Fibroblast of mammary gland (primary cell): ENCODE data around the gene EXOC4.

Experiments used
- DNase-seq: peaks from one replicate; pipeline ENCODE4 v3.0.0-alpha.2; 2010; ENCODE audit warnings: low read depth
- H3K4me3 ChIP-seq: 2 replicates; pipeline ENCODE4 v1.5.1; 2011; ENCODE audit warnings: low read depth, mild to moderate bottlenecking, low read length, moderate library complexity; ENCODE audit not compliant: control insufficient read depth
- TF ChIP-seq, protein P1 (sequence below): conservative IDR thresholded peaks from 2 replicates; pipeline ENCODE4 v1.5.1; 2011; ENCODE audit warnings: low read depth, low read length, inconsistent platforms; ENCODE audit not compliant: control insufficient read depth, insufficient read depth

The EXOC4 gene

DNA sequence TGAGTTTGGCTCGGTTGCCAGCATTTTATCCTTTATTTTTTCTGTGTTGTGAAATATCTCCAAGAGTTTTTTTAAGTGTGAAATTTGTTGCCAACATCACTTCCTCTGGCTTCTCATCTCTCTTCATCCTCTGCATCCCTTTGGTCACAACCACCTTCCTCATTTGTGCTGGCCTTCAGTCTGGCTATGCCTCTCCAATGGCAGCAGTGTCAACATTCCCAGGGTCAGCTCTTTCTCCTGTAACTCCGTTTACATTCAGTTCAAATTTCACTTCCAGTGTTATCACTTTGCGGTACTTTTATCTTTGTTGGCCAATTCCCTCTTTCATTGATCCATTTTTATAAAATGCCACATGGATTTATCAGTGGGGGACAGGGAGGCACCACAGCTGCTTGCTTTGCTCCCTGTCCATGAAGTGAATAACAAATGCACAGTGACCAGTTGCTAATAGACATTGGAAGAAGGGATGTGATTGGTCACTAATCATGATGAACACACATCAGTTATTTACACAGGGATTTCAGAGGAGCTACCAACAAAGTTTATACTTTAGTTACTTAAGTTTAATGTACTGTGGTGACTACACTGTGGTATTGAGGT, 562.8 kb downstream of the EXOC4 start:
- DNase-seq: no peak
- H3K4me3 ChIP-seq: no peak overlapping the region
- TF ChIP-seq, protein P1, sequence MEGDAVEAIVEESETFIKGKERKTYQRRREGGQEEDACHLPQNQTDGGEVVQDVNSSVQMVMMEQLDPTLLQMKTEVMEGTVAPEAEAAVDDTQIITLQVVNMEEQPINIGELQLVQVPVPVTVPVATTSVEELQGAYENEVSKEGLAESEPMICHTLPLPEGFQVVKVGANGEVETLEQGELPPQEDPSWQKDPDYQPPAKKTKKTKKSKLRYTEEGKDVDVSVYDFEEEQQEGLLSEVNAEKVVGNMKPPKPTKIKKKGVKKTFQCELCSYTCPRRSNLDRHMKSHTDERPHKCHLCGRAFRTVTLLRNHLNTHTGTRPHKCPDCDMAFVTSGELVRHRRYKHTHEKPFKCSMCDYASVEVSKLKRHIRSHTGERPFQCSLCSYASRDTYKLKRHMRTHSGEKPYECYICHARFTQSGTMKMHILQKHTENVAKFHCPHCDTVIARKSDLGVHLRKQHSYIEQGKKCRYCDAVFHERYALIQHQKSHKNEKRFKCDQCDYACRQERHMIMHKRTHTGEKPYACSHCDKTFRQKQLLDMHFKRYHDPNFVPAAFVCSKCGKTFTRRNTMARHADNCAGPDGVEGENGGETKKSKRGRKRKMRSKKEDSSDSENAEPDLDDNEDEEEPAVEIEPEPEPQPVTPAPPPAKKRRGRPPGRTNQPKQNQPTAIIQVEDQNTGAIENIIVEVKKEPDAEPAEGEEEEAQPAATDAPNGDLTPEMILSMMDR: no peak

DNA sequence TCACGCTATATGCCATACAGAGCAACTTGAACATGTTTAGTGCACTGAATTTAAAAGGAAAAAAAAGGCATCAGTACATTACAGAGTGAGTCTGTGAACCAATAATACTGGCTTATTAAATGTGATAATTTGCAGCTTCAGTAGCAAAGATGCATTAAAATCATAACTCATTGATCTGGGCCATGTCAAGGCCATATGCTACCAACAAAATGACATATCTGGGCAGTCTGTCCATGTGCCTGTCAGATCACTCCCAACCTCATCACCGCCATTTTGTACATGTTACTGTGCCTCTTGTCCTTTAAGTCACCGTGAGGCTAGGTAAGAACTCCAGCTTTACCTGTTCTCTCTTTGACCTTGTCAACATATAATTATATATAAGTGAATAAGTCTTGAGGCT, 566.8 kb downstream of the EXOC4 start:
- TF ChIP-seq, protein P1: no peak
- H3K4me3 ChIP-seq: no peak overlapping the region

GRCh38 chr7:133820584-133820983, 567.7 kb downstream of the EXOC4 start:
- no peak for DNase-seq
- TF ChIP-seq, protein P1: no peak
- H3K4me3 ChIP-seq: no peak overlapping the region

More for the DNA sequence above, 566.8 kb downstream of the EXOC4 start:
- no peak for DNase-seq

DNA sequence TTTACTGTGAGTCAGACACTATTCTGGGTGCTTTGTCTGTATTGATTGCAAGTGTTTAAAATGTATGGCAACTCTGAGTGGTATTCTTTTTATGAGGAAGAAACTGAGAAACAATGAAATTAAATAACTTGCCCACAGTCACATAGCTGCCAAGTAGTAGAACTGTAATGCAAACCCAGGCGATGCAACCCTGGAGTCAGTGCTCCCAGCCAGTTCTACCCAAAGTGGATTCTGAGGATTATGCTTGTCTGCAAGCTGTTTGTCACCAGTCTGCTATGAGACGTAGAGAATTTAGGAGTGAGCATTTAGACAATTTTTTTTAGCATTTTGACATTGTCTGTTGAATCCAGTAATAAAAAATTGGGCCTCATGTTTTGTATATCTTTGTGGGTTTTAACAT, 568.3 kb downstream of the EXOC4 start:
- DNase-seq: no peak
- TF ChIP-seq, protein P1: no peak

DNA sequence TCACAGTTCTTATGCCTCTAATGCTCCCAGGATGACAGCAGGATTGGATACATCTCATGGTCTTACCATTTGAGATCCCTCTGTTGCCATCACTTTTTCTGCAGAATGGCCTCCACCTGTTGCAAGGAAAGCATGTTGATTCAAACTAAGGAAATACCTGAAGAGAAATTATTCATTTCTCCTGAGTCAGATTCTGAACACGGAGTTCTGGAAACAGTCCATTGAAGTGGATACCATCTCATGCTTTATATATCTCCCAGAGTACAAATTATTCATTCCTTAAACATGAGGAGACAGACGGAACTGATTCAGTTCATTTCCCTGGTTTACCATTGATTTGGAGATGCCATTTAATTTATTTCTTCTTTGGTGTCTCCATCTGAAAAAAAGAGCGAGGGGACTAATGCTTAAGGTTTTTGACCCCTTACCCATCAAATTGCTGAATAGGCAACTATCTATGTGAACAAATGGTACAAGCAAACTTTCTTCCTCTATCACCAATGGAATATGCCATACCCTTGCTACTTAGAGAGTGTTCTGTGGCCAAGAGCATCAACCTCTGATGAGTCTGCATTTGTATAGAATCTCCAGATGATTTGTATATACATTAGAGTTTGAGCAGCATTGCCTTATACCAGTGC, 569.2 kb downstream of the EXOC4 start:
- DNase-seq: no peak
- H3K4me3 ChIP-seq: no peak overlapping the region
- TF ChIP-seq, protein P1: no peak

More for the DNA sequence above, 568.3 kb downstream of the EXOC4 start:
- H3K4me3 ChIP-seq: no peak overlapping the region

- TF ChIP-seq, protein P1: no peak
- no peak for DNase-seq
Measured at GRCh38 chr7:133822868-133823552, 570.1 kb downstream of the EXOC4 start.

More at GRCh38 chr7:133822868-133823552, 570.1 kb downstream of the EXOC4 start:
- no peak overlapping the region for H3K4me3 ChIP-seq
